ENCODE measurements around the gene GET3.

Gene GET3

GRCh38 chr19:12736995-12737834, at the start of gene GET3:
Gene GET3, plus strand, starts transcription at chr19:12737497. Its CDS starts 9 bp downstream, at chr19:12737506.
- TF ChIP-seq TEAD4 (IDR thresholded peaks at IDR 0.05): no peak
- peak; percentile 98 for TF ChIP-seq YY1 (IDR thresholded peaks at IDR 0.05; ENCODE audit: low read depth)
- no peak for TF ChIP-seq EGR1 (IDR thresholded peaks at IDR 0.05)
- TF ChIP-seq RAD21 (IDR thresholded peaks at IDR 0.05; ENCODE audit: low read depth): no peak
- peak; percentile 99 for TF ChIP-seq USF1 (IDR thresholded peaks at IDR 0.05)
- no peak for TF ChIP-seq CEBPB (IDR thresholded peaks at IDR 0.05)
- 0 out of 2 replicates have a peak, but pooled peaks have one; percentile 33 for TF ChIP-seq TCF12 (IDR thresholded peaks at IDR 0.05; ENCODE audit: low read depth)
- TF ChIP-seq FOXM1 (IDR thresholded peaks at IDR 0.05; ENCODE audit: borderline replicate concordance, low read depth): no peak
- TF ChIP-seq ZBTB7A (IDR thresholded peaks at IDR 0.05; ENCODE audit: low read depth): no peak
- TF ChIP-seq, protein P1, sequence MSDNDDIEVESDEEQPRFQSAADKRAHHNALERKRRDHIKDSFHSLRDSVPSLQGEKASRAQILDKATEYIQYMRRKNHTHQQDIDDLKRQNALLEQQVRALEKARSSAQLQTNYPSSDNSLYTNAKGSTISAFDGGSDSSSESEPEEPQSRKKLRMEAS (IDR thresholded peaks at IDR 0.05): peak; percentile 45; the same call in 1 of the 2 replicates
- peak; percentile 16; the same call in 1 of the 2 replicates for TF ChIP-seq NFIC (IDR thresholded peaks at IDR 0.05)
- TF ChIP-seq EP300 (IDR thresholded peaks at IDR 0.05; ENCODE audit: borderline replicate concordance): peak; percentile 28; the same call in 1 of the 2 replicates
- TF ChIP-seq CREB1 (IDR thresholded peaks at IDR 0.05; ENCODE audit: low read depth): no peak
- TF ChIP-seq, protein P2, sequence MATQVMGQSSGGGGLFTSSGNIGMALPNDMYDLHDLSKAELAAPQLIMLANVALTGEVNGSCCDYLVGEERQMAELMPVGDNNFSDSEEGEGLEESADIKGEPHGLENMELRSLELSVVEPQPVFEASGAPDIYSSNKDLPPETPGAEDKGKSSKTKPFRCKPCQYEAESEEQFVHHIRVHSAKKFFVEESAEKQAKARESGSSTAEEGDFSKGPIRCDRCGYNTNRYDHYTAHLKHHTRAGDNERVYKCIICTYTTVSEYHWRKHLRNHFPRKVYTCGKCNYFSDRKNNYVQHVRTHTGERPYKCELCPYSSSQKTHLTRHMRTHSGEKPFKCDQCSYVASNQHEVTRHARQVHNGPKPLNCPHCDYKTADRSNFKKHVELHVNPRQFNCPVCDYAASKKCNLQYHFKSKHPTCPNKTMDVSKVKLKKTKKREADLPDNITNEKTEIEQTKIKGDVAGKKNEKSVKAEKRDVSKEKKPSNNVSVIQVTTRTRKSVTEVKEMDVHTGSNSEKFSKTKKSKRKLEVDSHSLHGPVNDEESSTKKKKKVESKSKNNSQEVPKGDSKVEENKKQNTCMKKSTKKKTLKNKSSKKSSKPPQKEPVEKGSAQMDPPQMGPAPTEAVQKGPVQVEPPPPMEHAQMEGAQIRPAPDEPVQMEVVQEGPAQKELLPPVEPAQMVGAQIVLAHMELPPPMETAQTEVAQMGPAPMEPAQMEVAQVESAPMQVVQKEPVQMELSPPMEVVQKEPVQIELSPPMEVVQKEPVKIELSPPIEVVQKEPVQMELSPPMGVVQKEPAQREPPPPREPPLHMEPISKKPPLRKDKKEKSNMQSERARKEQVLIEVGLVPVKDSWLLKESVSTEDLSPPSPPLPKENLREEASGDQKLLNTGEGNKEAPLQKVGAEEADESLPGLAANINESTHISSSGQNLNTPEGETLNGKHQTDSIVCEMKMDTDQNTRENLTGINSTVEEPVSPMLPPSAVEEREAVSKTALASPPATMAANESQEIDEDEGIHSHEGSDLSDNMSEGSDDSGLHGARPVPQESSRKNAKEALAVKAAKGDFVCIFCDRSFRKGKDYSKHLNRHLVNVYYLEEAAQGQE (IDR thresholded peaks at IDR 0.05; ENCODE audit: low read depth): no peak
- peak; percentile 92 for TF ChIP-seq TAF1 (IDR thresholded peaks at IDR 0.05; ENCODE audit: low read depth)

DNA sequence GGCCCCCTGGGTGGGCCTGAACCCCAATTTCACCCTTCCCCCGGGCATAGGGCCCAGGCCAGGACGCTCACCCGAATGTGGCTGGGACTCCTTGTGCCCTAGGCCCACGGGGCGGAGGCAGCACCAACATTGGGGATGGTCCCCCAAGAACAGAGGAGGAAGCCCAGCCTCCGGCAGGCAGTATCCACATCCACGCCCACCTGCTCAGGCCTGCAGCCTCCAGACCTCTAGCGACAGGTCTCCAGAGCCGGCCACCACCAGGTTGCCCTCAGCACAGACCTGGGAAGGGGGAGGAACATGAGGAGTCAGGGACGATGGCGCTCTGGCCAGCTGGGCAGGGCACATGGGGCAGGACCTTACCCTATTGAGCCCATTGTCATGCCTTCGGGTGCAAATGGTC, 48.3 kb upstream of the GET3 start:
- TF ChIP-seq TAF1 (IDR thresholded peaks at IDR 0.05; ENCODE audit: low read depth) (no peak), ZBTB7A (IDR thresholded peaks at IDR 0.05; ENCODE audit: low read depth) (no peak), USF1 (IDR thresholded peaks at IDR 0.05) (no peak), TCF12 (IDR thresholded peaks at IDR 0.05; ENCODE audit: low read depth) (no peak), CREB1 (IDR thresholded peaks at IDR 0.05; ENCODE audit: low read depth) (no peak), NFIC (IDR thresholded peaks at IDR 0.05) (no peak), TEAD4 (IDR thresholded peaks at IDR 0.05) (no peak), CEBPB (IDR thresholded peaks at IDR 0.05) (no peak), EGR1 (IDR thresholded peaks at IDR 0.05) (no peak), EP300 (IDR thresholded peaks at IDR 0.05; ENCODE audit: borderline replicate concordance) (no peak), FOXM1 (IDR thresholded peaks at IDR 0.05; ENCODE audit: borderline replicate concordance, low read depth) (no peak), YY1 (IDR thresholded peaks at IDR 0.05; ENCODE audit: low read depth) (no peak), RAD21 (IDR thresholded peaks at IDR 0.05; ENCODE audit: low read depth) (no peak)
- TF ChIP-seq, protein P1 (IDR thresholded peaks at IDR 0.05): no peak
- TF ChIP-seq, protein P2 (IDR thresholded peaks at IDR 0.05; ENCODE audit: low read depth): no peak

DNA sequence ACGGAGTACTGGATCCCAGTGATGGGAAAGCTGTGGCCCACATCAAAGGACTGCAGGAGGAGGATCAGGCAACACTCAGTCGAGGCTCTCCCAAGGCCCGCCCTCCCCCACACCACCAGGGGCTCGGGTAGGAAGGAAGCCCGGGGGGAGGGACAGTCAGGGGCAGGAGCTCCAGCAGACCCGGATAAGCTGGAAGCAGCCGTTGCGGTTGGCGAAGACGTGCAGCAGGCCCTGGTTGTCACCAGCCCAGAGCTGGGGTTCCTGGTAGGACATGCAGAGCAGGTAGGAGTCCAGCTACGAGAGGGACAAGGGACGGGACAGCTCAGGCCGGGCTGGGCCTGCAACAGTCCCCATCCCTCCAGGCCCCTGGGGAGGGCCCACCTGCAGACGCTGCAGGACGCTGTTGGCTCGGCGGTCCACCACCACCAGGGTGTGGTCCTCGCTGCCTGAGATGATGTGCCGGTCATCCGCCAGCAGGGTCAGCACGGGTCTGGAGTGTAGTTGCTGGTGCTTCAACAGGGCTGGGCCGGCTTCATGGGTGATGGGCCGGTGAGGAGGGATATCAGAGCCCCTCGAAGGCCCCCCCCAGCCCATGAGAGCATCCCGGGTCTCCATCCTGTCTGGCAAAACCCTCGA, 47.6 kb upstream of the GET3 start:
- no peak for TF ChIP-seq USF1 (IDR thresholded peaks at IDR 0.05)
- TF ChIP-seq RAD21 (IDR thresholded peaks at IDR 0.05; ENCODE audit: low read depth): no peak
- no peak for TF ChIP-seq EGR1 (IDR thresholded peaks at IDR 0.05)
- no peak for TF ChIP-seq FOXM1 (IDR thresholded peaks at IDR 0.05; ENCODE audit: borderline replicate concordance, low read depth)
- no peak for TF ChIP-seq CREB1 (IDR thresholded peaks at IDR 0.05; ENCODE audit: low read depth)
- no peak for TF ChIP-seq NFIC (IDR thresholded peaks at IDR 0.05)
- no peak for TF ChIP-seq YY1 (IDR thresholded peaks at IDR 0.05; ENCODE audit: low read depth)
- TF ChIP-seq, protein P1 (IDR thresholded peaks at IDR 0.05): no peak
- TF ChIP-seq TEAD4 (IDR thresholded peaks at IDR 0.05): no peak
- TF ChIP-seq TAF1 (IDR thresholded peaks at IDR 0.05; ENCODE audit: low read depth): no peak
- TF ChIP-seq EP300 (IDR thresholded peaks at IDR 0.05; ENCODE audit: borderline replicate concordance): no peak
- no peak for TF ChIP-seq TCF12 (IDR thresholded peaks at IDR 0.05; ENCODE audit: low read depth)
- no peak for TF ChIP-seq ZBTB7A (IDR thresholded peaks at IDR 0.05; ENCODE audit: low read depth)
- TF ChIP-seq CEBPB (IDR thresholded peaks at IDR 0.05): no peak
- TF ChIP-seq, protein P2 (IDR thresholded peaks at IDR 0.05; ENCODE audit: low read depth): no peak
